ENCODE measurements around the gene SLC15A4.

The SLC15A4 gene

DNA sequence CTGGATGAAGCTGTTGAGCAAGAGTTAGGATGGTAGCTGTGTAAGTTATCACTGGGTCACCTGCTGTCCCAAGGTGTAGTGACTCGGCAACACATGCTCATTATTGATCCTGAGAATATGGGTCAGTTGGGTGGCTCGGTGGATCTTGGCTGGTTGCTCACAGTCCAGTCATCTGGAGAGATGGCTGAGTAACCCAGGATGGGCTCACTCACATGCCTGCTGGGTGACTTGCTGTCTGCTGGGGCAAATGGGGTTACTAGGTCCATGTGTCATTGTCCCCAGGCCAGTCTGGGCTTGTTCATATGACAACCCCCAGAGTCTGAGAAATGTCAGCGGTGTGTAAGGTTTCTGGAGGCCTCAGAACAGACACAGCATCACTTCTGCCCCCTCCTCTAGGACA lies 69.5 kb downstream of the SLC15A4 start:
- DNase-seq (ENCODE audit: low spot score), result no peak

GRCh38 chr12:128753438-128753837 lies 70.3 kb downstream of the SLC15A4 start:
- no peak for DNase-seq (ENCODE audit: low spot score)

- DNase-seq (ENCODE audit: low spot score), result no peak
Observed at GRCh38 chr12:128752386-128752785, 71.4 kb downstream of the SLC15A4 start.

DNA sequence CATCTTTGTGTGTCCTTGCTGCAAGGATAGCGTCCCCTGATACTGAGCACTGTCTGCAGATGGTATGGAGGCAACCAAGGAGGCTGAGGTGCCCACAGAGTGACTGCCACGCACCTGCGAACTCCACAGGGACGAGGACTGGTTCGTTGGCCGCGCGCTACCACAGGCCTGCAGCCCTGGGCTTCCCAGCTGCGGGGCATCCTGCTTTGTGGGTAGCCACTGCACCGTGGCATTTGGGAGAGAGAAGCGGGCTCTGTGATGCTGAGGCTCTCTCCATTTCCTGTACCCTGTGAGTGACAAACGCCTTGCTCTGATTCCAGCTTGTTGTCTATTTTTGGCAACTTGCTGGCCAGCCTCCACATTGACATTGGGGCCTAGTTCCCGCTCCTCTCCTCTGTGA lies 76.3 kb downstream of the SLC15A4 start:
- DNase-seq (ENCODE audit: low spot score), result no peak

GRCh38 chr12:128745772-128746689 lies 77.7 kb downstream of the SLC15A4 start:
- no peak for DNase-seq (ENCODE audit: low spot score)

DNA sequence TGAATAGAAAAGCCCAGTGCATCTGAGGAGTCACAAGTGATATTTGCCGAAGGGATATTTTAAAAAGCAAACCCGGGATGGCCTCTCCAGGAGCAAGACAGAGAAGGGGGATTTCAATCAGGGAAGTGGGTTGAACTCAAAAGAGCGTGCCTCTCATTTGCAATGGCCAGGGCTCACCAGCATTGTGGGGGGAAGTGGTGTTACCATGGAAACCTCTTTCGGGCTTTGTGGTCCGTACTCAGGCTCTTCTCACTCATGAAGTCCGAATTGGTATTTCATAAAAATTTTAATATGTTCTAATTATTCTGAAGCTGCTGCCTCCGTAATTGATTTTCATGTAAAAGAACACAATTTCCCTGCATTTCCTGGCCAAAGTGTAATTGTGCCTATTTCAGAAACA lies 79.8 kb downstream of the SLC15A4 start:
- no peak for DNase-seq (ENCODE audit: low spot score)
